Peyer's patch (tissue), 4 donors: ENCODE data around the gene EFNA2. TPM values are rescaled to one million over a fixed set of nuclear protein-coding genes. Genes with fewer than 3 reads are reported as not detected.

Source experiments
- DNase-seq, 3 donors: peaks; one replicate each; pipeline ENCODE4 v3.0.0-alpha.2; 2017 to 2019
- H3K27ac ChIP-seq, 4 donors: fragments of 200-600 bp; sonication (generic); one replicate each; pipeline ENCODE4 v1.5.1; 2016 to 2019
- H3K27me3 ChIP-seq, 2 donors: fragments of 200-600 bp; sonication (generic); one replicate each; pipeline ENCODE4 v1.5.1; 2019
- H3K36me3 ChIP-seq, 3 donors: fragments of 200-600 bp; sonication (generic); one replicate each; pipeline ENCODE4 v1.5.1; 2016 to 2019
- H3K4me1 ChIP-seq, 4 donors: fragments of 200-600 bp; sonication (generic); one replicate each; pipeline ENCODE4 v1.5.1; 2016 to 2019
- H3K4me3 ChIP-seq, 4 donors: fragments of 200-600 bp; sonication (generic); 1 replicate in 3 of 4; 2 replicates in 1 of 4; pipeline ENCODE4 v1.5.1; 2016 to 2019; ENCODE audit warnings: mild to moderate bottlenecking in 1 of 4
- H3K9me3 ChIP-seq, 4 donors: fragments of 200-600 bp; sonication (generic); one replicate each; pipeline ENCODE4 v1.5.1; 2016 to 2019; ENCODE audit warnings: mild to moderate bottlenecking in 1 of 4
- POLR2A ChIP-seq, 2 donors: fragments of 450-650 bp; IDR thresholded peaks; one replicate each; pipeline ENCODE4 v1.5.1; 2017; ENCODE audit warnings: antibody characterized with exemption in 2 of 2, mild to moderate bottlenecking in 2 of 2, moderate library complexity in 2 of 2
- total RNA-seq, 4 donors: library from RNA; depleted of rRNA; stranded (reverse); fragments of >200 nt; gene quantifications; one replicate each; pipeline ENCODE4 v1.1.0, GENCODE V29; 2016
- TF ChIP-seq, protein P1 (sequence below), 6 experiments: fragments of 450-650 bp in 4 of 6; fragments of 200-600 bp in 2 of 6; sonication (generic) in 1 of 6; IDR thresholded peaks; one replicate each; pipeline ENCODE4 v1.5.1; 2017 to 2019; ENCODE audit warnings: antibody characterized with exemption in 6 of 6, mild to moderate bottlenecking in 3 of 6, moderate library complexity in 1 of 6

The EFNA2 gene
- total RNA-seq, 4 donors from 2014 or later: 21.5 to 34.1 (median 32.3) TPM

DNA sequence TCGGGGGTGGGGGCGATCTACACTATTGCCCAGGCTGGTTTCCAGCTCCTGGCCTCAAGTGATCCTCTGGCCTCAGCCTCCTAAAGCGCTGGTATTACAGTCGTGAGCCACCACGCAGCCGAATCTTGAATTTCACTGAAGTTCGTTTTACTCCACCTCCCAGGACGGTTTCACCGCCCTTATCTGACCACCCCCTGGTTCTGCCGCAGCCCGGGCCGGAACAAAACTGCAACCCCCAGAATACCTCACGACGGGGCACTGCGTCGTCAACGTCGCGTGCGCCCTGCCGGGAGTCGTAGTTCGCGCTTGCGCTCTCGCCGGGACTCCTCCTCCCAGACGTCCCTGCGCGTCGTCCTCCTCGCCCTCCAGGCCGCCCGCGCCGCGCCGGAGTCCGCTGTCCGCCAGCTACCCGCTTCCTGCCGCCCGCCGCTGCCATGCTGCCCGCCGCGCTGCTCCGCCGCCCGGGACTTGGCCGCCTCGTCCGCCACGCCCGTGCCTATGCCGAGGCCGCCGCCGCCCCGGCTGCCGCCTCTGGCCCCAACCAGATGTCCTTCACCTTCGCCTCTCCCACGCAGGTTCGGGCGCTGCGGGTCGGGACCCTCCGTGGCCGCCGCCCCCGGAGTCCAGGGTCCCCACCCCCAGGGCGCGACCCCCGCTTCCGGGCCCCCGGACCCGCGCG lies 44.1 kb upstream of the EFNA2 start, which contains the start of gene ATP5F1D:
ATP5F1D (plus strand) TSS at position 335 of the 679 bp plus-strand sequence; CDS start at position 435, 100 bp downstream.
- Histone ChIP-seq H3K27ac (peak within 1 kb of the TSS; percentile 92 to 100 (median 96)), H3K4me3 (peak within 1 kb of the TSS; percentile 88 to 97 (median 95)), H3K9me3 (no peaks in the 10 kb centered on the region), H3K36me3 (peaks cover 0 to 9% (median 0%) of the 10 kb centered on the region in 3 donors), H3K27me3 (peaks cover 0 to 7% of the 10 kb centered on the region in 2 donors), H3K4me1 (peaks cover 7 to 79% (median 58%) of the 10 kb centered on the region in 4 donors)
- DNase-seq: peak; percentile 91 to 97 (median 96)
- TF ChIP-seq POLR2A (IDR thresholded peaks at IDR 0.05): peak; percentile 75 to 76
- TF ChIP-seq, protein P1, sequence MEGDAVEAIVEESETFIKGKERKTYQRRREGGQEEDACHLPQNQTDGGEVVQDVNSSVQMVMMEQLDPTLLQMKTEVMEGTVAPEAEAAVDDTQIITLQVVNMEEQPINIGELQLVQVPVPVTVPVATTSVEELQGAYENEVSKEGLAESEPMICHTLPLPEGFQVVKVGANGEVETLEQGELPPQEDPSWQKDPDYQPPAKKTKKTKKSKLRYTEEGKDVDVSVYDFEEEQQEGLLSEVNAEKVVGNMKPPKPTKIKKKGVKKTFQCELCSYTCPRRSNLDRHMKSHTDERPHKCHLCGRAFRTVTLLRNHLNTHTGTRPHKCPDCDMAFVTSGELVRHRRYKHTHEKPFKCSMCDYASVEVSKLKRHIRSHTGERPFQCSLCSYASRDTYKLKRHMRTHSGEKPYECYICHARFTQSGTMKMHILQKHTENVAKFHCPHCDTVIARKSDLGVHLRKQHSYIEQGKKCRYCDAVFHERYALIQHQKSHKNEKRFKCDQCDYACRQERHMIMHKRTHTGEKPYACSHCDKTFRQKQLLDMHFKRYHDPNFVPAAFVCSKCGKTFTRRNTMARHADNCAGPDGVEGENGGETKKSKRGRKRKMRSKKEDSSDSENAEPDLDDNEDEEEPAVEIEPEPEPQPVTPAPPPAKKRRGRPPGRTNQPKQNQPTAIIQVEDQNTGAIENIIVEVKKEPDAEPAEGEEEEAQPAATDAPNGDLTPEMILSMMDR (IDR thresholded peaks at IDR 0.05): peak in 1 of 6 experiments; percentile 6

DNA sequence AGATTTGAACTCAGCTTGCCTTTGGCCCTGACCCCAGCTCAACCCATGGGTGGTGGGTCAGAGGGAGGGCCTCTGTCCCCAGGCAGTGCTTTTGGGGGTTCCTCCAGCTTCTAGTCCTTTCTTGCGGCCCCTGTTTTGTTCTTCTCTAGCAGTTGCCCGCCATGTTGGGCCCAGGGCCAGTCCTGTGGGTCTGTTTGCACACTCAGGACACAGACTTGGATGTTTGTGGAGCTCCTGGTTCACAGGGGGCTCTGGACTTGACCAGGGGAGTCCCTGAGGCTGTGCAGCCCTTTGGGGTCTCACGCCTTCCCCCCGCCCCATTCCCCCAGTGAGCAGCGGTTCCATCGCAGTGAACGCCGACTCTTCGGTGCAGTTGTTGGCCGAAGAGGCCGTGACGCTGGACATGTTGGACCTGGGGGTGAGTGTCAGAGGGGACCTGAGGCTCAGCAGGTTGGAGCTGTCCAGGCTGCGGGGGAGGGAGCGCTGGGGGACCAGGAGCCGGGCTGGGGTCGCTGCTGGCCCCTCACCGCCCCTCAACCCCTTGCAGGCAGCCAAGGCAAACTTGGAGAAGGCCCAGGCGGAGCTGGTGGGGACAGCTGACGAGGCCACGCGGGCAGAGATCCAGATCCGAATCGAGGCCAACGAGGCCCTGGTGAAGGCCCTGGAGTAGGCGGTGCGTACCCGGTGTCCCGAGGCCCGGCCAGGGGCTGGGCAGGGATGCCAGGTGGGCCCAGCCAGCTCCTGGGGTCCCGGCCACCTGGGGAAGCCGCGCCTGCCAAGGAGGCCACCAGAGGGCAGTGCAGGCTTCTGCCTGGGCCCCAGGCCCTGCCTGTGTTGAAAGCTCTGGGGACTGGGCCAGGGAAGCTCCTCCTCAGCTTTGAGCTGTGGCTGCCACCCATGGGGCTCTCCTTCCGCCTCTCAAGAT lies 41.6 kb upstream of the EFNA2 start:
- Histone ChIP-seq H3K9me3 (no peaks in the 10 kb centered on the region), H3K27me3 (no peaks in the 10 kb centered on the region), H3K4me3 (peak overlapping the region in 3 of 4 donors; percentile 22 to 95 (median 95)), H3K36me3 (peaks cover 0 to 9% (median 0%) of the 10 kb centered on the region in 3 donors), H3K4me1 (peaks cover 7 to 74% (median 52%) of the 10 kb centered on the region in 4 donors), H3K27ac (peak overlapping the region; percentile 82 to 100 (median 100))
- TF ChIP-seq, protein P1 (IDR thresholded peaks at IDR 0.05): peak; percentile 94 to 98 (median 98)
- TF ChIP-seq POLR2A (IDR thresholded peaks at IDR 0.05): no peak
- DNase-seq: peak; percentile 81 to 94 (median 92)

GRCh38 chr19:1244693-1245451 lies 40.8 kb upstream of the EFNA2 start:
- Histone ChIP-seq H3K9me3 (no peaks in the 10 kb centered on the region), H3K27ac (peak overlapping the region; percentile 82 to 100 (median 100)), H3K4me3 (peak overlapping the region in 3 of 4 donors; percentile 22 to 95 (median 45)), H3K27me3 (no peaks in the 10 kb centered on the region), H3K36me3 (peaks cover 0 to 11% (median 0%) of the 10 kb centered on the region in 3 donors), H3K4me1 (peaks cover 7 to 70% (median 51%) of the 10 kb centered on the region in 4 donors)
- peak in 2 of 3 donors; percentile 87 to 92 for DNase-seq
- peak; percentile 50 to 53 for TF ChIP-seq POLR2A (IDR thresholded peaks at IDR 0.05)
- TF ChIP-seq, protein P1 (IDR thresholded peaks at IDR 0.05): no peak

GRCh38 chr19:1245494-1246264 lies 40.0 kb upstream of the EFNA2 start:
- peak; percentile 72 to 86 for TF ChIP-seq POLR2A (IDR thresholded peaks at IDR 0.05)
- TF ChIP-seq, protein P1 (IDR thresholded peaks at IDR 0.05): peak in 1 of 6 experiments; percentile 12
- peaks cover 7 to 63% (median 44%) of the 10 kb centered on the region in 4 donors for H3K4me1 ChIP-seq
- H3K4me3 ChIP-seq: peak overlapping the region in 2 of 4 donors; percentile 45 to 95
- H3K27me3 ChIP-seq: no peaks in the 10 kb centered on the region
- H3K27ac ChIP-seq: peak overlapping the region; percentile 82 to 100 (median 100)
- H3K9me3 ChIP-seq: no peaks in the 10 kb centered on the region
- peak in 2 of 3 donors; percentile 93 for DNase-seq
- peaks cover 0 to 17% (median 0%) of the 10 kb centered on the region in 3 donors for H3K36me3 ChIP-seq
